Fibroblast of lung (primary cell): ENCODE results near the gene GNG12.

Source experiments
- EZH2 ChIP-seq: IDR thresholded peaks from 2 replicates; pipeline ENCODE4 v1.5.1; 2012; ENCODE audit warnings: low read length, control low read depth, mild to moderate bottlenecking; ENCODE audit errors: missing control alignments
- TF ChIP-seq, protein P1 (sequence below), 2 donors: IDR thresholded peaks in 1 of 2; conservative IDR thresholded peaks in 1 of 2; 1 replicate in 1 of 2; 2 replicates in 1 of 2; pipeline ENCODE4 v1.5.1; 2011 to 2012; ENCODE audit warnings: low read length in 2 of 2, control low read depth in 1 of 2, inconsistent platforms in 1 of 2, low read depth in 1 of 2, mild to moderate bottlenecking in 1 of 2

DNA sequence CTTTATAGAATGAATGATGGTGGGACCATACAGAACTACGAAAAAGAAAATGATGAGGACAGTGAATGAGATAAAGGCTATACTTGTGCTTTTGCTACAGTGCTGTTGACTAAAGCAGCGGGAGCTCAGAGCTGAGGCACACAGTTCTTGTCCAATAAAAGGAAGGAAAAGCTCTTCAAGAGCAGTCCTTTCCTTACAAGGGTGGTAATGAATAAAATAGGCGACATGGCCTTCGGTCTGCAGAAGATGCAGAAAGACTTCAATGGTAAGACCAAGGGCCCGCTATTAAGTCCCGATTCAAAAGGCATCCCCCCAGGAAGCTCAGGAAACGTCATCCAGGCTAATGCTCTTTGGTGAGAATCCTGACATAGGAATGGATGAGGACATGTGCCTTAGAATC, 44.4 kb downstream of the GNG12 start:
- TF ChIP-seq, protein P1, sequence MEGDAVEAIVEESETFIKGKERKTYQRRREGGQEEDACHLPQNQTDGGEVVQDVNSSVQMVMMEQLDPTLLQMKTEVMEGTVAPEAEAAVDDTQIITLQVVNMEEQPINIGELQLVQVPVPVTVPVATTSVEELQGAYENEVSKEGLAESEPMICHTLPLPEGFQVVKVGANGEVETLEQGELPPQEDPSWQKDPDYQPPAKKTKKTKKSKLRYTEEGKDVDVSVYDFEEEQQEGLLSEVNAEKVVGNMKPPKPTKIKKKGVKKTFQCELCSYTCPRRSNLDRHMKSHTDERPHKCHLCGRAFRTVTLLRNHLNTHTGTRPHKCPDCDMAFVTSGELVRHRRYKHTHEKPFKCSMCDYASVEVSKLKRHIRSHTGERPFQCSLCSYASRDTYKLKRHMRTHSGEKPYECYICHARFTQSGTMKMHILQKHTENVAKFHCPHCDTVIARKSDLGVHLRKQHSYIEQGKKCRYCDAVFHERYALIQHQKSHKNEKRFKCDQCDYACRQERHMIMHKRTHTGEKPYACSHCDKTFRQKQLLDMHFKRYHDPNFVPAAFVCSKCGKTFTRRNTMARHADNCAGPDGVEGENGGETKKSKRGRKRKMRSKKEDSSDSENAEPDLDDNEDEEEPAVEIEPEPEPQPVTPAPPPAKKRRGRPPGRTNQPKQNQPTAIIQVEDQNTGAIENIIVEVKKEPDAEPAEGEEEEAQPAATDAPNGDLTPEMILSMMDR (conservative IDR thresholded peaks at IDR 0.05 in 1 of 2, IDR thresholded peaks at IDR 0.05 in 1 of 2; ENCODE audit: low read depth in 1 of 2, low read length in 2 of 2) = no peak
- TF ChIP-seq EZH2 = no peak
